ENCODE data around the gene NARS2. TPM values are rescaled to one million over a fixed set of nuclear protein-coding genes. Genes with fewer than 3 reads are reported as not detected.
"Not testable (repeated sequence)": the region's sequence is repeated elsewhere in the genome, so short reads cannot be mapped to it uniquely, and the experiment has no call there.

NARS2 gene
- total RNA-seq, 4 donors from 2014 or later = 17.1 to 23.6 (median 22.5) TPM

DNA sequence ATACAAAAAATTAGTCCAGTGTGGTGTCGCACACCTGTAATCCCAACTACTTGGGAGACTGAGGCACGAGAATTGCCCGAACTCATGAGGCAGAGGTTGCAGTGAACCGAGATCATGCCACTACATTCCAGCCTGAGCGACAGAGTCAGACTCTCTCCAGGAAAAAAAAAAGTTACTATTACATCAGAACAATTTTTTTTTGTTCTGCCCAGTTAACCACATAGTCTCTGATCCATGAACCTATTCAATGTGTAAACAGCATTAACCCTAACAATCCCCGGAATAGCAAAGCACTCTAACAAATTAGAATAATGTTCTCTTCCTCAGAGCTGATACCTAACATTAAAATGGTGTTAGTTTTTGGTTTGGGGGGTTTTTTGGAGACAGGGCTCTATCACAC is 4.6 kb downstream of the NARS2 start:
- H3K4me3 ChIP-seq (replicated peaks in 1 of 3) = no peak overlapping the region
- DNase-seq = no peak
- peaks cover 0 to 2% of the 10 kb centered on the region in 2 donors for H3K36me3 ChIP-seq
- TF ChIP-seq, protein P1, sequence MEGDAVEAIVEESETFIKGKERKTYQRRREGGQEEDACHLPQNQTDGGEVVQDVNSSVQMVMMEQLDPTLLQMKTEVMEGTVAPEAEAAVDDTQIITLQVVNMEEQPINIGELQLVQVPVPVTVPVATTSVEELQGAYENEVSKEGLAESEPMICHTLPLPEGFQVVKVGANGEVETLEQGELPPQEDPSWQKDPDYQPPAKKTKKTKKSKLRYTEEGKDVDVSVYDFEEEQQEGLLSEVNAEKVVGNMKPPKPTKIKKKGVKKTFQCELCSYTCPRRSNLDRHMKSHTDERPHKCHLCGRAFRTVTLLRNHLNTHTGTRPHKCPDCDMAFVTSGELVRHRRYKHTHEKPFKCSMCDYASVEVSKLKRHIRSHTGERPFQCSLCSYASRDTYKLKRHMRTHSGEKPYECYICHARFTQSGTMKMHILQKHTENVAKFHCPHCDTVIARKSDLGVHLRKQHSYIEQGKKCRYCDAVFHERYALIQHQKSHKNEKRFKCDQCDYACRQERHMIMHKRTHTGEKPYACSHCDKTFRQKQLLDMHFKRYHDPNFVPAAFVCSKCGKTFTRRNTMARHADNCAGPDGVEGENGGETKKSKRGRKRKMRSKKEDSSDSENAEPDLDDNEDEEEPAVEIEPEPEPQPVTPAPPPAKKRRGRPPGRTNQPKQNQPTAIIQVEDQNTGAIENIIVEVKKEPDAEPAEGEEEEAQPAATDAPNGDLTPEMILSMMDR (IDR thresholded peaks at IDR 0.05) = no peak
- TF ChIP-seq POLR2A (IDR thresholded peaks at IDR 0.05) = no peak
- no peak overlapping the region for H3K27ac ChIP-seq
- 96% methylated on average over 6 of the region's 6 CpGs for WGBS, 2 donors
- peaks cover 0 to 5% of the 10 kb centered on the region in 2 donors for H3K4me1 ChIP-seq
- no peaks in the 10 kb centered on the region for H3K9me3 ChIP-seq
- intact Hi-C loops (cut with DNase I) = no loop called here
- no peaks in the 10 kb centered on the region for H3K27me3 ChIP-seq

DNA sequence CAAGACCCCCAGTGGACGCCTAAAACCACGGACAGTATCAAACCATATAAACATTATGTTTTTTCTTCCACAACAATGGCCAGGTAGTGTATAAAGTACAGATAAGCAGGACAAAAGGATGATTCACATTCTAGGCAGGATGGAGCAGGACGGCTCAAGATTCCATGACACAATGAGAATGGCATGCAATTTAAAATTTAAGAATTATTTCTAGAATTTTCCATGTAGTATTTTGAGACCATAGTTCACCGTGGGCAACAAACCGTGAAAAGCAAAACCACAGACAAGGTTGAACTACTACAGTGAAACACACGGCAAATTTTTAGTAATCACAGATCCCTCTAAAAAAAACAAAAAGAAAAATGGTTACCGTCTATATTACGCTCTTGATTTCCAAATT is 7.5 kb downstream of the NARS2 start:
- H3K4me3 ChIP-seq (replicated peaks in 1 of 3) = no peak overlapping the region
- WGBS, 2 donors = 75 to 82% methylated on average over 8 of the region's 8 CpGs
- no peaks in the 10 kb centered on the region for H3K4me1 ChIP-seq
- TF ChIP-seq POLR2A (IDR thresholded peaks at IDR 0.05) = no peak
- no peaks in the 10 kb centered on the region for H3K9me3 ChIP-seq
- no peak overlapping the region for H3K27ac ChIP-seq
- peaks cover 0 to 2% of the 10 kb centered on the region in 2 donors for H3K36me3 ChIP-seq
- DNase-seq = no peak
- no peaks in the 10 kb centered on the region for H3K27me3 ChIP-seq
- intact Hi-C loops (cut with DNase I) = loop anchor here (10.0 kb wide), 2 partner anchors 152 to 352 kb away; partner anchors contain the start of gene GAB2

DNA sequence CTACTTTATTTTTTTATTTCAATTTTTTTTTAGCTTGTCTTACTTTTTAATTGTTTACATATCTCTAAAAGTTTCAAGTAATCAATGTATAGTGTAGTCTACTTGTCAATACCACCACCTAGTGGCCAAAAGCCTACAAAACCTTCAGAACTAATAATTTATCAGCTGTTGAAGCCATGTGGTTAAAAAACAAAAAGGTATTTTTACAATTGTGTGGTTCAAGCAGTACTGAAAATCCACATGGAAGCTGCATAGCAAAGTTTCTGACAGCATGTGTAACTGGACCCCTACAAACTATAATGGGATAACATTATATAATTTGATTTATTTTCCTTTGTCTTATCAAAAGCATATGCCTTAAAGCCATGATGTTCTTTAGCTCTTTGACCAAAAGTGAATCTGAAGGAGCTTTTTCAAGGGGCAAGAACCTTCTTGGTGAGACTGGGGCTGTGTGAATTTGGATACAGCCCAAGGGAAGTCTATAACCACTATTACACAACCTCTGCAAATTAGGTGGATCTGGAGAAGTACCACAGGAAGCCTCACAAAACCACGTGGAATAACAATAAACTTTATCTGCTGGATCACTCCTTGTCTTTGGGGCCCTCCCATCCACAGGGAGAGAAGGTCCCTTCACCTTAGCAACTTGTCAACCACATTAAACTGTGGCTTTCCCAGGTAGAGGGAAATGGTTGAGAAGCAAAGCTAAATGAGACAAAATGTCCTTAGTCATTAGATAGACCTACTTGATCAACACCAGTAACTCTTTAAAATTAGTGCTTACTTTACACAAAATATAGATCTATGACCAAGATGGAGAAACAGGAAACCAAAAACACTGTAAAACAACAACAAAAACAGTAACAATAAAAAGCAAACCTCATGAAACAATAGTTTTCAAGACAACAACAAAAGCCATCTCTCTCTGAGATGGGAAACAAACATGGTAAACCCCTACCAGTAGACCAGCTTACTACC is 9.9 kb downstream of the NARS2 start:
- H3K4me3 ChIP-seq (replicated peaks in 1 of 3) = no peak overlapping the region
- no peak for TF ChIP-seq POLR2A (IDR thresholded peaks at IDR 0.05)
- TF ChIP-seq, protein P1 (IDR thresholded peaks at IDR 0.05) = peak; percentile 38 to 80 (median 66)
- no peaks in the 10 kb centered on the region for H3K4me1 ChIP-seq

GRCh38 chr11:78564037-78564436 is 10.6 kb downstream of the NARS2 start:
- not testable (repeated sequence) for H3K4me1 ChIP-seq
- 86 to 91% methylated on average over 4 of the region's 4 CpGs for WGBS, 2 donors

More for the DNA sequence above, 9.9 kb downstream of the NARS2 start:
- no peaks in the 10 kb centered on the region for H3K27me3 ChIP-seq
- 78 to 83% methylated on average over 1 of the region's 1 CpG for WGBS, 2 donors
- peak in 1 of 2 donors; percentile 5 for DNase-seq
- intact Hi-C loops (cut with DNase I) = loop anchor here (10.0 kb wide), 2 partner anchors 150 to 350 kb away; partner anchors contain the start of gene GAB2
- H3K36me3 ChIP-seq = no peaks in the 10 kb centered on the region
- no peak overlapping the region for H3K27ac ChIP-seq
- no peaks in the 10 kb centered on the region for H3K9me3 ChIP-seq

GRCh38 chr11:78563090-78563489 is 11.6 kb downstream of the NARS2 start:
- H3K27me3 ChIP-seq; H3K36me3 ChIP-seq; H3K27ac ChIP-seq; DNase-seq; H3K4me1 ChIP-seq; H3K4me3 ChIP-seq (replicated peaks in 1 of 3); H3K9me3 ChIP-seq: not testable (repeated sequence)
- WGBS, 2 donors = 93 to 94% methylated on average over 12 of the region's 12 CpGs
- intact Hi-C loops (cut with DNase I) = loop anchor here (10.0 kb wide), 2 partner anchors 148 to 348 kb away; partner anchors contain the start of gene GAB2

More at GRCh38 chr11:78564037-78564436, 10.6 kb downstream of the NARS2 start:
- not testable (repeated sequence) for H3K27ac ChIP-seq; H3K4me3 ChIP-seq (replicated peaks in 1 of 3); DNase-seq; H3K27me3 ChIP-seq; H3K9me3 ChIP-seq; H3K36me3 ChIP-seq
- intact Hi-C loops (cut with DNase I) = loop anchor here (10.0 kb wide), 2 partner anchors 149 to 349 kb away; partner anchors contain the start of gene GAB2

DNA sequence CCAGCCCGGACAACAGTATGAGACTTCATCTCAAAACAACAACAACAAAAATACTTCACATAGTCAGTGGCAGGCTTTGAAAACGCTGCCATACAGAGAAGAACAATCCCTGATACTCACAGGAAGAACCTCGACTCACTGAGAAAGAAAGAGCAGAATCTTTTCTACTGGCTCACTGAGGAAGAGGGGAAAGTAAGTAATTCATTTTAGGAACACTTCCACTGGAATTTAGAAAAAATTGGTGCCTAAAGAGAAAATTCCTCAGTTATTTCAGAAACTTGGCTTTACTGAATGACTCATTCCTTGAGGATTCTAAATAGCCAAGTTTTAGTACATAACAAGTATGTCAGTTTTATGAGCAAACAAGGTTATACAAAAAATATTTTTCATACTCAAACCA is 12.3 kb downstream of the NARS2 start:
- WGBS, 2 donors = 55 to 66% methylated on average over 3 of the region's 3 CpGs
- H3K36me3 ChIP-seq = no peaks in the 10 kb centered on the region
- DNase-seq = no peak
- H3K4me1 ChIP-seq = no peaks in the 10 kb centered on the region
- peak overlapping the region in 2 of 3 donors; percentile 6 to 18 for H3K27ac ChIP-seq
- no peaks in the 10 kb centered on the region for H3K27me3 ChIP-seq
- TF ChIP-seq POLR2A (IDR thresholded peaks at IDR 0.05) = no peak
- TF ChIP-seq, protein P1 (IDR thresholded peaks at IDR 0.05) = no peak
- intact Hi-C loops (cut with DNase I) = loop anchor here (10.0 kb wide), 2 partner anchors 148 to 348 kb away; partner anchors contain the start of gene GAB2
- H3K9me3 ChIP-seq = no peaks in the 10 kb centered on the region
- H3K4me3 ChIP-seq (replicated peaks in 1 of 3) = no peak overlapping the region

Measured in thyroid gland (tissue), 4 donors.